GM19463 (cell line): ENCODE data around the gene NFKB1.
"Not testable (repeated sequence)": the region's sequence is repeated elsewhere in the genome, so short reads cannot be mapped to it uniquely, and the experiment has no call there.

Source experiments
- ATAC-seq: cut with Tn5 transposase; IDR thresholded peaks from one replicate; pipeline ENCODE4 v1.9.1; 2021; ENCODE audit warnings: mild to moderate bottlenecking, moderate library complexity; ENCODE audit not compliant: unreplicated experiment

The NFKB1 gene

GRCh38 chr4:102560571-102561341, 59.6 kb downstream of the NFKB1 start:
- ATAC-seq = no peak

GRCh38 chr4:102563000-102563399, 61.8 kb downstream of the NFKB1 start:
- no peak for ATAC-seq

DNA sequence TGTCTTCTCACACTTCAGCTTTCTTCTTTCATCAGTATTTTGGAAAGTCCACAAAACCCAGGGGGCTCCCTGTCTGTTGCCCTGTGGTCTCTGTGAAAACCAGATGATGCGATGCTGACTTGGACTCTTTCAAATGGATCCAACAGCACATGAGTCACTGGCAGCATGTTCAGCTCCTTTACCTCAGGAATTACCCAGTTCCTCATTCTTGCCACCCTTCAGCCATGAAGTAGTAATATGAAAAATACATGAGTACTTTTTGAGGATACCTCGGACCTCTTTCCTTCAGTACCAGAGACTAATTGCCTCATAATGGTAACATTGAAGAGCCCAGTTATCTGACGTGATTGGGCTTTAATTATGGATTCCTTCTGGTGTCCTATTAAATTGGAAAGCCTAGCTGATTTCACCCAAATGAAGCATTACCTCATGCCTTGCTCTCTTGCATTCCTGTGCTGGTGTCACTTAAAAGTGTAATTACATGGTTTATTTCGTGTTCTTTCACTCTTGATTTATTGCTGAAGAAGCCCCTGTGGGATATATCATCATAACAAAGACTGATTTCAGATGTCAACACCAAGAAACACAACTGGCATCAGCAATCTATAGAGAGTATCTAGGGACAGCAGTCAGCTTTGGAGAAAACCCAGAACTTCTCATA, 63.4 kb downstream of the NFKB1 start:
- peak; percentile 83 for ATAC-seq

DNA sequence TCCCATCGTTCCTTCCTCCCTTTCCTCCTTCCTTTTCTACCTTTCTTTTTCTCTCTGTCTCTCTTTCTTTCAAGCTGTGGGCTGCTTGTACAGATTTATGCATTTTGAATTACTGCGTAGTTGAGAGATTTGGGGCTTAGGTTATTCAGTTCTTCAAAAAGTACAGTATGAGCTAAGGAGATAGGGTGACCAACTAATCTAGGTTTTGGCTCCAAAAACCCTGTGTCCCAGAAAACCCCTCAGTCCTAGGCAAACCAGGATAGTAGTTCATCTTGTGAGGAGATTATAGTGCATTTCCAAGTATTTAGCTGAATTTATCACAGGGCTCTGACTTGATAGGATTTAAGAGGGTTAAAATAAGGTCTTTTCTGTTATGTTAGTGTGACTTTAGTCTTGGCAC, 64.5 kb downstream of the NFKB1 start:
- no peak for ATAC-seq

DNA sequence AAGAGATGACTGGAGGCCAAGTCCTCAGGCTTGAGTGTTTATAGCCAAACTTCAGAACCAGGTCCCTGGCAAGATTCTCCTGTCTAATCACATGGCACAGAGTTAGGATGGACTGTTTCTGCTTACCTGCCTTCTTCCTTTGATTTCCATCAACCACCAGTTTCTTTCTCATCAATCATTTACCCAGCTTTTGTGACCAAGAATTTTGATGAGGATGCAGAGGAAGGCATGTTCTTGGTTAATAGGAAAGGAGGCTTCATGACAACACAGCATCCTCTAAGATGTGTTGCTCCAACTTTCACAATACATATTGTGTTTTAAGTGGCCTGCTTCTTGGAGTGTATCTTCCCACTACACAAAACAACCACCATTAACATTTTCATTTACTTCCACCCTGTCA, 65.3 kb downstream of the NFKB1 start:
- no peak for ATAC-seq

- no peak for ATAC-seq
Observed at GRCh38 chr4:102567427-102567826, 66.3 kb downstream of the NFKB1 start.

DNA sequence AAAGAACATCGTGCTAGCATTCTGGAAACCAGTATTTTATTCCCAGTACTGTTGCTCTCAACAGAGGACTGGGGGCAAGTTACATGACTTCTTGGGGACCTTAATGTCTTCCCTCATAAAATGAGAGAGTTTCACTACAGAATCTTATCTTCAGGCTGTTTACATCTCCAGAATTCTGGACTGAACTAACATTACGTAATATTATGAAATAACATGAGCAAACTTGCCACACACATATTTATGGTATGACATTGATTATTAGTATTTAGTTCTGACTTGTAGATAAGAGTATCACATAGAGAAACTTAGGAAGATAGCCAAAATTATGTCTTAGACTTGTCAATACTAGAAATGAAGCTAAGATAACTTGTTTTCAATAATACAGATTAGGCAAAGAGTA, 68.0 kb downstream of the NFKB1 start:
- ATAC-seq = no peak

DNA sequence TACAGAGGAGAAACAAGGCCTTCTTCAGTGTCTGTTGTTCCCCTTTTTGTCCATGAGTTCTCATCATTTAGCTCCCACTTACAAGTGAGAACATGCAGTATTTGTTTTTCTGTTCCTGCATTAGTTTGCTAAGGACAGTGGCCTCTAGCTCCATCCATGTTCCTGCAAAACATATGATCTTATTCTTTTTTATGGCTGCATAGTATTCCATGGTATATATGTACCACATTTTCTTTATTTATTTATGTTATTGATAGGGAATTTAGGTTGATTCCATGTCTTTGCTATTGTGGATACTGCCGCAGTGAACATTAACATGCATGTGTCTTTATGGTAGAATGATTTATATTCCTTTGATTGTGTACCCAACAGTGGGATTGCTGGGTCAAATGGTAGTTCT, 69.1 kb downstream of the NFKB1 start:
- ATAC-seq = not testable (repeated sequence)

- no peak for ATAC-seq
Observed at GRCh38 chr4:102572452-102572851, 71.3 kb downstream of the NFKB1 start.

DNA sequence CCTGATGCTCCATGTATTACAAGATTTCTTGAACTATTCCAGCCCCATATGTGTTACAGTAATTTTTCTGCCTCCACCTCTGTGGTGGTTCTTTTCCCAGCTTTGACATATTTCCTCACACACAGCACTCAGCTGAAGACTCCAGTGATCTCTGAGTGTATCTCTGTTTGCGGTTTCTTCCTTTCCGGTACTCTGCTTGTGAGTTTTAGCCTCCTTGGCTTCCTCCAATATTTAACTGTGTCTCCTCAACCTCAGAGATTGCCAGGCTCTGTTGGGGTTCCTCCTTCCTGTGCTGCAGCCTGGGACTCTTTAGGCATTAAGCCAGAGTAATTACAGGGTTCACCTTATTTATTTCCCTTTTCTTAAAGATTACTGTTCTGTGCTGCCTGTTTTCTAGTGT, 73.2 kb downstream of the NFKB1 start:
- ATAC-seq = peak; percentile 71

GRCh38 chr4:102575369-102576129, 74.4 kb downstream of the NFKB1 start:
- no peak for ATAC-seq

GRCh38 chr4:102578270-102578669, 77.1 kb downstream of the NFKB1 start:
- no peak for ATAC-seq

DNA sequence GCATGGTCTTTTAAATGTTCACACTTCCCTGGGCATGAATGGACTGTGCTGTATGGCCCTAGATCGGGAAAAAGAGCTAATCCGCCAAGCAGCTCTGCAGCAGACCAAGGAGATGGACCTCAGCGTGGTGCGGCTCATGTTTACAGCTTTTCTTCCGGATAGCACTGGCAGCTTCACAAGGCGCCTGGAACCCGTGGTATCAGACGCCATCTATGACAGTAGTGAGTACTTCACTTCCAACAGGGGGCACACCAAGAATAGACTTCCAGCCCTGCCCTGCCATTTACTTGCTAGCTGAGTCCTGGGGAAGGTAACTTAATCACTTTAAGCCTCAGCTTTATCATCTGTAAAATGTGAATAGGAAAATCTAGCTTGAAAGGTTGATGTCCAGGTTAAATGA, 77.7 kb downstream of the NFKB1 start:
- no peak for ATAC-seq

DNA sequence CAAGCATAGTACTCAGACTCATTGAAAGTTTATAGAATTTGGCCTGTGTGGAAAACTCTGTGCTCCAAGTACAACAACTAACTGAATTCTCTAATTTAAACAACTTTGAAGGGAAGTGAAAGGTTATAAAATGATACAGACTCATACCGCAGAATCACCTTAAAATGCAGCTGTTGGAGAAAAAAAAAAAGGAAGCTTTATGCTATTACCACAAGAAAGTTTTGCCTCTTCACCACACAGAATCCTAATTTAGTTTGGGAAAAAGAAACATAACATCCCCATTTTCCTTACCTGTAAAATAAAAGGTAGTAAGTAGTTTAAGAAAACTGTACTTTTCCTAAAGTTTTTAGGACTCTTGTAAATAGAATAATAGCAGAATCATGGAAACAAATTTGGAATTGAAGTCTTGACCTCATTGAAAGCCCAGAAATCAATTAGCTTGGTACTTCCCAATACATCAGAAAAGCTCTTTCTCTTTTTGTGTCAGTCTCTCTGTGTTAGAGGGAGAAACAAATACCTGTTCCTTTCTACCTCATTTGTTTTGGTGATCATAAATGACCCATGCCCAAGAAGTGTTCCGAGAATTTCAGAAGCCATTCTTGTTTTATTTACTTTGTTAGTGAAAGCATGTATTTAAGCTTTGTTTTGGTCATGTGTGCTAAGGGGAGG, 78.8 kb downstream of the NFKB1 start:
- peak; percentile 39 for ATAC-seq

GRCh38 chr4:102580463-102580842, 79.3 kb downstream of the NFKB1 start:
- peak; percentile 37 for ATAC-seq

- ATAC-seq = no peak
Observed at GRCh38 chr4:102584091-102584490, 82.9 kb downstream of the NFKB1 start.

- ATAC-seq = peak; percentile 38
Observed at GRCh38 chr4:102585329-102585728, 84.2 kb downstream of the NFKB1 start.

GRCh38 chr4:102586002-102586643, 85.0 kb downstream of the NFKB1 start:
- peak; percentile 41 for ATAC-seq

DNA sequence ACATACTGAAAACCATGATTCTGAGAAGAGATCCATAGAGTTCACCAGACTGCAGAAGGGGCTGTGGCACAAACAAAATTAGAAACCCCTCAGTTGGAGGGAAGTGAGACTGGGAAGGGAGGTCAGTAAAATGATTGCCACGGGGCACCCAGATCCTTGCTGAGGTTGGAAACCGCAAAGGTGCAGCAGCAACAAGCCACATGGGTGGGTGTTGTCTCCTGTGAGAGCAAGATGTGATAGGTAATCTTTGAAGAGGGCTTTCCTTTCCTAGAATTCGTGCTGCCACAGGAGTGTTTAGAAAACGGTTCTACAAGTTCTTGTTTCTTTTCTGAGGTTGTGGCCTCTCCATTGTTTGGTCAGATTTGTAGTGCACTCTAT, 85.5 kb downstream of the NFKB1 start:
- no peak for ATAC-seq

GRCh38 chr4:102589743-102590142, 88.6 kb downstream of the NFKB1 start:
- no peak for ATAC-seq

DNA sequence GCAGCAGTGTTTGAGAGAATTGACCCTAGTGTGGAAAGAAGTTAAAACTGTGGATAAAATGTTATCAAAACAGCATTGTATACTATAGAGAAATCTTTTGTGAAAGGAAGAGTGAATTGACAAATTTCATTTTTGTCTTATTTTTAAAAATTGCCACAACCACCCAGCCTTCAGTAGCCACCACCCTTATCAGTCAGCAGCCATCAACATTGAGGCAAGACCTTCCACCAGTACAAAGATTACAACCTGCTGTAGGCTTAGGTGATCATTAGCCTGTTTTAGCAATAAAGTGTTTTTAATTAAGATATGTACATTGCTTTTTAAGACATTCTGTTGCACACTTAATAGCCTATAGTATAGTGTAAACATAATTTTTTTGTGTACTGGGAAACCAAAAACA, 91.1 kb downstream of the NFKB1 start:
- no peak for ATAC-seq
